Gastroesophageal sphincter (tissue), 3 donors: ENCODE measurements around the gene IFT88.

Experiments
- POLR2A ChIP-seq, 2 donors: fragments of 450-650 bp; IDR thresholded peaks; one replicate each; pipeline ENCODE4 v1.6.1; 2017; ENCODE audit warnings: antibody characterized with exemption in 2 of 2, mild to moderate bottlenecking in 2 of 2, moderate library complexity in 1 of 2
- TF ChIP-seq, protein P1 (sequence below), 4 experiments: fragments of 200-600 bp in 2 of 4; fragments of 450-650 bp in 2 of 4; sonication (generic) in 1 of 4; IDR thresholded peaks; one replicate each; pipeline ENCODE4 v1.5.1; 2017 to 2019; ENCODE audit warnings: antibody characterized with exemption in 4 of 4, mild to moderate bottlenecking in 2 of 4, moderate library complexity in 2 of 4

DNA sequence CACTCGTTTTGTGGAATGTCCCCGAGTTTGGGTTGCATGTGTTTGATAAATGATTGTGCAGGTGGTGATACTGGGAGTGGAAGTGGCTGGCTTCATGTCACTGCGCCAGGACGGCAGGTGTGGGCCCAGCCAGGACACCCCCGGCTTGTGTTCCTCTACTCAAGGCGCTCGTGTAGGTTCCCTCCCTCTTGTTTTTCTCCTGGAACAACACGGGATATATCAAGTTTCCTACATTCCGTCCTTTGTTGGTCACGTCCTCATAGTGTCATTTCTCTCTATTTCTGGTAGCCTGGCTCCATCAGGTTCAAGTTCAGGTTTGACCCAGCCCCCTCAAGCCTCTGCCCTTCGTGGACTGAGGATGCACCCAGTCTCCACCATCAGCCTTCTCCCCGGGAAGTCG, 152.8 kb downstream of the IFT88 start:
- TF ChIP-seq, protein P1, sequence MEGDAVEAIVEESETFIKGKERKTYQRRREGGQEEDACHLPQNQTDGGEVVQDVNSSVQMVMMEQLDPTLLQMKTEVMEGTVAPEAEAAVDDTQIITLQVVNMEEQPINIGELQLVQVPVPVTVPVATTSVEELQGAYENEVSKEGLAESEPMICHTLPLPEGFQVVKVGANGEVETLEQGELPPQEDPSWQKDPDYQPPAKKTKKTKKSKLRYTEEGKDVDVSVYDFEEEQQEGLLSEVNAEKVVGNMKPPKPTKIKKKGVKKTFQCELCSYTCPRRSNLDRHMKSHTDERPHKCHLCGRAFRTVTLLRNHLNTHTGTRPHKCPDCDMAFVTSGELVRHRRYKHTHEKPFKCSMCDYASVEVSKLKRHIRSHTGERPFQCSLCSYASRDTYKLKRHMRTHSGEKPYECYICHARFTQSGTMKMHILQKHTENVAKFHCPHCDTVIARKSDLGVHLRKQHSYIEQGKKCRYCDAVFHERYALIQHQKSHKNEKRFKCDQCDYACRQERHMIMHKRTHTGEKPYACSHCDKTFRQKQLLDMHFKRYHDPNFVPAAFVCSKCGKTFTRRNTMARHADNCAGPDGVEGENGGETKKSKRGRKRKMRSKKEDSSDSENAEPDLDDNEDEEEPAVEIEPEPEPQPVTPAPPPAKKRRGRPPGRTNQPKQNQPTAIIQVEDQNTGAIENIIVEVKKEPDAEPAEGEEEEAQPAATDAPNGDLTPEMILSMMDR (IDR thresholded peaks at IDR 0.05) = no peak
- no peak for TF ChIP-seq POLR2A (IDR thresholded peaks at IDR 0.05)
